A549 (cell line): ENCODE measurements around the gene KCNJ14. TPM values are rescaled to one million over a fixed set of nuclear protein-coding genes. Genes with fewer than 3 reads are reported as not detected.

Experiments
- ATAC-seq, 2 experiments: fragments of 200-7000 bp in 1 of 2; fragments of >200 bp in 1 of 2; cut with Nextera tagmentation in 1 of 2; cut with Tn5 transposase in 1 of 2; 3 replicates each; pipeline versions ENCODE4 v1.8.0 to v1.9.1; 2018 to 2020; ENCODE audit warnings: mild to moderate bottlenecking in 1 of 2, moderate library complexity in 1 of 2
- CTCF ChIA-PET: fragments of 300-600 bp; sonication (Branson Sonifier 250); formaldehyde crosslinking; extraction: SDS; loops from one replicate; lab custom pipeline; 2021; ENCODE audit warnings: antibody characterized with exemption, inconsistent platforms; lab: Yijun Ruan, JAX
- POLR2A ChIA-PET: fragments of 350-600 bp; formaldehyde crosslinking; extraction: SDS; loops from one replicate; lab custom pipeline; 2021; ENCODE audit warnings: antibody characterized with exemption, inconsistent platforms; lab: Yijun Ruan, JAX
- DNase-seq, 2 experiments: peaks; one replicate each; pipeline versions ENCODE4 v3.0.0 to v3.0.0-alpha.2; 2011 to 2016; ENCODE audit warnings: low read depth in 1 of 2, low spot score in 1 of 2
- FAIRE-seq: peaks from 2 replicates; lab custom pipeline; 2011; peaks lifted over from hg19 to GRCh38; lab: Jason Lieb, UNC
- H3K27ac ChIP-seq, 2 experiments: fragments of >200 bp; sonication (Bioruptor Twin); formaldehyde crosslinking; 3 replicates each; pipeline ENCODE4 v1.5.1; 2016 to 2017
- H3K4me1 ChIP-seq: fragments of >200 bp; sonication (Bioruptor Twin); formaldehyde crosslinking; 3 replicates; pipeline ENCODE4 v1.6.1; 2016
- H3K4me2 ChIP-seq: fragments of >200 bp; sonication (Bioruptor Twin); formaldehyde crosslinking; 3 replicates; pipeline ENCODE4 v1.6.1; 2016
- H3K4me3 ChIP-seq: fragments of >200 bp; sonication (Bioruptor Twin); formaldehyde crosslinking; 3 replicates; pipeline ENCODE4 v1.5.1; 2016
- H3K9me3 ChIP-seq: fragments of >200 bp; sonication (Bioruptor Twin); formaldehyde crosslinking; 3 replicates; pipeline ENCODE4 v1.6.1; 2016
- ATOH8 ChIP-seq: fragments of 250-450 bp; sonication (Bioruptor Pico); IDR thresholded peaks from 2 replicates; pipeline ENCODE4 v1.5.0; 2020; ENCODE audit warnings: low read depth, mild to moderate bottlenecking, moderate library complexity
- CBX2 ChIP-seq: fragments of 200-600 bp; sonication (generic); IDR thresholded peaks from 2 replicates; pipeline ENCODE4 v1.6.1; 2016; ENCODE audit warnings: low read depth, mild to moderate bottlenecking, borderline replicate concordance
- CHD2 ChIP-seq: fragments of 150-350 bp; IDR thresholded peaks from 2 replicates; pipeline ENCODE4 v1.6.1; 2014; ENCODE audit warnings: low read length; ENCODE audit not compliant: partially characterized antibody
- ELK1 ChIP-seq: fragments of 150-350 bp; IDR thresholded peaks from 2 replicates; pipeline ENCODE4 v1.6.1; 2014; ENCODE audit warnings: low read depth, mild to moderate bottlenecking, low read length
- HEYL ChIP-seq: fragments of 250-450 bp; sonication (Bioruptor Pico); IDR thresholded peaks from 2 replicates; pipeline ENCODE4 v1.8.0; 2021; ENCODE audit warnings: mild to moderate bottlenecking, moderate library complexity
- HMGXB4 ChIP-seq: fragments of 250-450 bp; sonication (Bioruptor Pico); IDR thresholded peaks from 2 replicates; pipeline ENCODE4 v1.5.0; 2021; ENCODE audit warnings: mild to moderate bottlenecking, moderate library complexity, borderline replicate concordance
- MAFK ChIP-seq: fragments of 450-650 bp; IDR thresholded peaks from 2 replicates; pipeline ENCODE4 v1.6.1; 2014; ENCODE audit not compliant: partially characterized antibody
- MAX ChIP-seq: IDR thresholded peaks from 2 replicates; pipeline ENCODE4 v1.6.1; 2012
- NPAS2 ChIP-seq: fragments of 250-450 bp; sonication (Bioruptor Pico); IDR thresholded peaks from 2 replicates; pipeline ENCODE4 v1.8.0; 2022; ENCODE audit warnings: mild to moderate bottlenecking, moderate library complexity, borderline replicate concordance
- NR3C1 ChIP-seq: fragments of >200 bp; sonication (Bioruptor Twin); formaldehyde crosslinking; IDR thresholded peaks from 3 replicates; pipeline ENCODE4 v1.6.1; 2017
- PHF8 ChIP-seq: fragments of 200-600 bp; sonication (generic); IDR thresholded peaks from 2 replicates; pipeline ENCODE4 v1.6.1; 2016; ENCODE audit warnings: low read depth, mild to moderate bottlenecking, antibody characterized with exemption, moderate library complexity, borderline replicate concordance
- RAD21 ChIP-seq, 2 experiments: fragments of >200 bp in 1 of 2; sonication (Bioruptor Twin) in 1 of 2; formaldehyde crosslinking in 1 of 2; IDR thresholded peaks in 1 of 2; conservative IDR thresholded peaks in 1 of 2; 2 replicates in 1 of 2; 3 replicates in 1 of 2; pipeline ENCODE4 v1.6.1; 2012 to 2018; ENCODE audit warnings: inconsistent platforms in 1 of 2
- REST ChIP-seq: fragments of 200-600 bp; sonication (generic); IDR thresholded peaks from 2 replicates; pipeline ENCODE4 v1.6.1; 2016; ENCODE audit warnings: antibody characterized with exemption, mild to moderate bottlenecking, moderate library complexity
- RFX5 ChIP-seq: fragments of 450-650 bp; IDR thresholded peaks from 2 replicates; pipeline ENCODE4 v1.7.1; 2014; ENCODE audit warnings: antibody characterized with exemption, mild to moderate bottlenecking, moderate library complexity
- TFCP2L1 ChIP-seq: fragments of 250-450 bp; sonication (Bioruptor Pico); IDR thresholded peaks from 2 replicates; pipeline ENCODE4 v1.5.0; 2021; ENCODE audit warnings: mild to moderate bottlenecking
- USF2 ChIP-seq: fragments of 450-650 bp; IDR thresholded peaks from 2 replicates; pipeline ENCODE4 v1.6.1; 2014; ENCODE audit warnings: antibody characterized with exemption
- ZC3H11A ChIP-seq: fragments of 450-650 bp; IDR thresholded peaks from 2 replicates; pipeline ENCODE4 v1.6.1; 2014; ENCODE audit warnings: antibody characterized with exemption, mild to moderate bottlenecking
- ZFP36 ChIP-seq: fragments of 450-650 bp; IDR thresholded peaks from 2 replicates; pipeline ENCODE4 v1.6.1; 2014; ENCODE audit warnings: borderline replicate concordance; ENCODE audit not compliant: partially characterized antibody
- ZNF302 ChIP-seq: fragments of 250-450 bp; sonication (Bioruptor Pico); IDR thresholded peaks from 2 replicates; pipeline ENCODE4 v1.9.0; 2021; ENCODE audit warnings: inconsistent platforms, mild to moderate bottlenecking, moderate library complexity
- WGBS: methylation state at CpG from one replicate; pipeline ENCODE4 v1.1.6; 2017; ENCODE audit errors: missing lambda C conversion rate; 5-methylcytosine and 5-hydroxymethylcytosine counted together
- polyA plus RNA-seq, 4 experiments: library from polyadenylated mRNA; depleted of rRNA in 3 of 4; stranded (reverse); fragments of >200 nt; fragmentation: RNase III in 1 of 4; extraction: RNeasy Plus Mini Kit Qiagen cat#74134 plus additional on column Dnase treatment in 1 of 4; gene quantifications; 2 replicates in 3 of 4; 3 replicates in 1 of 4; pipeline ENCODE4 v1.2.3, GENCODE V29; 2011 to 2017

Gene KCNJ14
- polyA plus RNA-seq, 2 of the 4 experiments (the other 2 are of a cell fraction): 1.3 to 1.9 TPM

GRCh38 chr19:48469934-48470680 is 14.7 kb downstream of the KCNJ14 start:
- FAIRE-seq (no peak), ATAC-seq (no peak), DNase-seq (no peak)
- Histone ChIP-seq H3K9me3 (no peaks in the 10 kb centered on the region), H3K4me2 (peak overlapping the region; percentile 84)
- ChIA-PET POLR2A (interaction anchor here (1.3 to 1.5 kb wide), 3 partner anchors 11 to 23 kb away, joined by 3 to 6 read pairs (median 5); no protein-coding TSS in a partner anchor), CTCF (interaction anchor here (0.6 to 2.2 kb wide), 14 partner anchors 11 to 149 kb away, joined by 3 to 16 read pairs (median 4); partner anchors contain the start of gene KDELR1)
- WGBS: 69% methylated on average over 20 of the region's 20 CpGs
- no peak for TF ChIP-seq CHD2
- no peak for TF ChIP-seq ELK1
- TF ChIP-seq ZFP36: no peak
- TF ChIP-seq RAD21 (conservative IDR thresholded peaks at IDR 0.05 in 1 of 2, IDR thresholded peaks at IDR 0.05 in 1 of 2): no peak
- TF ChIP-seq USF2: no peak
- TF ChIP-seq MAFK: no peak
- no peak for TF ChIP-seq ATOH8 (CRISPR knock-in tag)
- no peak for TF ChIP-seq HMGXB4
- no peak for TF ChIP-seq MAX
- no peak for TF ChIP-seq HEYL (CRISPR knock-in tag)
- no peak for TF ChIP-seq ZC3H11A
- TF ChIP-seq RFX5: no peak
- TF ChIP-seq ZNF302: no peak
- TF ChIP-seq, all 56 proteins: peak for 0
- H3K4me3 ChIP-seq: peak overlapping the region; percentile 82
- peaks cover 24% of the 10 kb centered on the region for H3K4me1 ChIP-seq
- H3K27ac ChIP-seq: peak overlapping the region; percentile 94 to 96

GRCh38 chr19:48470856-48471255 is 15.5 kb downstream of the KCNJ14 start:
- DNase-seq (no peak), ATAC-seq (no peak), FAIRE-seq (no peak)
- H3K4me2 ChIP-seq: no peak overlapping the region; the same call in 2 of the 3 replicates
- H3K4me3 ChIP-seq: no peak overlapping the region
- ChIA-PET POLR2A (interaction anchor here (1.3 to 1.5 kb wide), 2 partner anchors 17 to 22 kb away, joined by 5 to 6 read pairs; no protein-coding TSS in a partner anchor), CTCF (interaction anchor here (0.9 to 2.2 kb wide), 8 partner anchors 14 to 113 kb away, joined by 3 to 16 read pairs (median 5); partner anchors contain the start of gene KDELR1)
- H3K9me3 ChIP-seq: no peaks in the 10 kb centered on the region
- H3K4me1 ChIP-seq: peaks cover 24% of the 10 kb centered on the region
- WGBS: 86% methylated on average over 10 of the region's 10 CpGs
- peak; percentile 60 for TF ChIP-seq ZFP36
- no peak for TF ChIP-seq TFCP2L1
- H3K27ac ChIP-seq: no peak overlapping the region

- WGBS: 97% methylated on average over 4 of the region's 4 CpGs
- H3K27ac ChIP-seq: no peak overlapping the region
- peaks cover 18% of the 10 kb centered on the region; the same call in 2 of the 3 replicates for H3K4me1 ChIP-seq
- ATAC-seq (no peak), FAIRE-seq (no peak), DNase-seq (no peak)
- POLR2A ChIA-PET: no interaction called here
- CTCF ChIA-PET: interaction anchor here (2.0 kb wide), 1 partner anchor 137 kb away, joined by 8 read pairs; no protein-coding TSS in a partner anchor
- H3K4me3 ChIP-seq: no peak overlapping the region
- H3K9me3 ChIP-seq: no peaks in the 10 kb centered on the region
- no peak overlapping the region for H3K4me2 ChIP-seq
- TF ChIP-seq NR3C1 (no peak), REST (no peak), NPAS2 (CRISPR knock-in tag) (no peak), MAX (no peak), CBX2 (no peak), RFX5 (no peak), PHF8 (no peak)
Observed at GRCh38 chr19:48471836-48472235, 16.5 kb downstream of the KCNJ14 start.
